HUES6 (cell line): ENCODE measurements around the gene JPT2.
"Not testable (repeated sequence)": the region's sequence is repeated elsewhere in the genome, so short reads cannot be mapped to it uniquely, and the experiment has no call there.

Experiments
- H3K27ac ChIP-seq: 2 replicates; pipeline ENCODE4 v1.7.0; 2013; ENCODE audit warnings: low read depth, mild to moderate bottlenecking, low read length, inconsistent platforms
- H3K27me3 ChIP-seq: 2 replicates; pipeline ENCODE4 v1.6.1; 2013; ENCODE audit warnings: low read length; ENCODE audit not compliant: control insufficient read depth, insufficient read depth
- H3K36me3 ChIP-seq: 2 replicates; pipeline ENCODE4 v1.6.1; 2013; ENCODE audit warnings: low read length; ENCODE audit not compliant: control insufficient read depth, insufficient read depth
- H3K4me1 ChIP-seq: 2 replicates; pipeline ENCODE4 v1.6.1; 2013; ENCODE audit warnings: low read length; ENCODE audit not compliant: control insufficient read depth, insufficient read depth
- H3K4me3 ChIP-seq: 2 replicates; pipeline ENCODE4 v1.5.1; 2013; ENCODE audit warnings: low read depth, low read length
- H3K9ac ChIP-seq: one replicate; pipeline ENCODE4 v1.6.1; 2013; ENCODE audit warnings: mild to moderate bottlenecking, low read length
- H3K9me3 ChIP-seq: 2 replicates; pipeline ENCODE4 v1.6.1; 2013; ENCODE audit warnings: low read depth, low read length; ENCODE audit not compliant: control insufficient read depth, insufficient read depth

JPT2 gene

DNA sequence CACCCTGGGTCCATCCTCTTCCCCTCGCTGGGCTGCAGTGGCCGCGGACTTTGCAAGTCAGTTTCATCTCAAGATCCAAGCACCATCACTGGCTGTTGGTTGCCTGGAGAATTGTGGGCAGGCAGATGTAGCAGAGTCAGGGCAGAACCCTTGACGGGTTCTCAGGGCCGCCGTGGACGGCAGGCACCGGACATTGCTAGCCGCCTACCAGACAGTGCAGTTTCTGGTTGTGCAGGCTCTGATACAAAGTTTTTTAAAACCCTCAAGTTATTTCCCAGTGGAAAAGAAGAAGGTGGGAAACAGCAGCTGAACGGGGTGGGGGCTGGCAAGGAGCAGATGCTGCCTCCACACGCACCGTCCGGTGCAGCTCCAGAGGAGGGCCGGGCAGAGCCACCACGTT is 31.3 kb downstream of the JPT2 start:
- no peak overlapping the region for H3K27ac ChIP-seq
- H3K36me3 ChIP-seq, result no peaks in the 10 kb centered on the region
- peaks cover 30% of the 10 kb centered on the region for H3K4me1 ChIP-seq
- H3K9ac ChIP-seq, result no peak overlapping the region
- no peak overlapping the region for H3K4me3 ChIP-seq
- no peaks in the 10 kb centered on the region for H3K9me3 ChIP-seq
- H3K27me3 ChIP-seq, result no peaks in the 10 kb centered on the region

GRCh38 chr16:1710811-1711507 is 32.9 kb downstream of the JPT2 start:
- Histone ChIP-seq H3K27ac (no peak overlapping the region), H3K36me3 (no peaks in the 10 kb centered on the region), H3K4me3 (no peak overlapping the region), H3K27me3 (no peaks in the 10 kb centered on the region), H3K4me1 (peaks cover 30% of the 10 kb centered on the region), H3K9ac (no peak overlapping the region), H3K9me3 (no peaks in the 10 kb centered on the region)

DNA sequence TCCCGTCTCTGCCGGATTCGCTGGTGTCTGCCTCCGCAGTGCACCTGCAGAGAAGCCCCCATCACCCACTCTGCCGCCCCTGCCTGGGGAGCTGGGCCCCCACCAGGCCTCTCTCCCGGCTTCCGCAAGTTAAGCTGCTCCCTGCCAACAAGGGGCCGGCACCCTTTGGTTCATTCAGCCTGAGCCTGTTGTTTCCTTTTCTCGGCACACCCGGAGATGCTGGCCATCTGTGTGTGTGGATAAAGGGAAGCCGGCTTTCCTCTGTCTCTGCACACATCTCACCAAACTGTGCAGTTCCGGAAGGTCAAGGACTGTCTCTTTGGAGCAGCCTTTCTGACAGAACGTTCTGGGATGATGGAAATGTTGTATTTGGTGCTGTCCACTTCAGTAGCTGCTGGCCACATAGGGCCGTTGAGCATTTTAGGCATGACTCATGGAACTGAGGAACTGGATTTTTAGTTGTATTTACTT is 34.7 kb downstream of the JPT2 start:
- no peaks in the 10 kb centered on the region for H3K9me3 ChIP-seq
- no peak overlapping the region for H3K4me3 ChIP-seq
- no peak overlapping the region for H3K9ac ChIP-seq
- no peaks in the 10 kb centered on the region for H3K36me3 ChIP-seq
- H3K27ac ChIP-seq, result no peak overlapping the region
- H3K4me1 ChIP-seq, result peaks cover 20% of the 10 kb centered on the region
- no peaks in the 10 kb centered on the region for H3K27me3 ChIP-seq

DNA sequence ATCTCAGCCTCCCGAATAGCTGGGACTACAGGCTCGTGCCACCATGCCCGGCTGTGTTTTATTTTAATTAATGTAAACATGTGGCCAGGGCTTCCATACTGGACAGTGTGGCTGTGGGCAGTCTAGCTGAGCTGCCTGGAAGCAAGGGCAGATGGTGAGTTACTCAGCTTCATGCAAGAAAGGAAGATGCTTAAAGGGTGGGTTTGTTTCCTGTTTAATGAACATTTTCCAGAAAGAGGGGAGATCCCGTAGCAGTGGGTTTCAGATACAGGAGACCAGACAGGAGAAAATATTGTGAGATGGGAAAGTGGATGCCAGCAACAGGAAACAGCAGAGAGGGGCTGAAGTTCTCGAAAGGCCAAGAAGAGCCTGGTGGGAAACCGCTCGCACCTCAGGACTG is 35.3 kb downstream of the JPT2 start:
- Histone ChIP-seq H3K36me3 (no peaks in the 10 kb centered on the region), H3K27me3 (no peaks in the 10 kb centered on the region), H3K9ac (no peak overlapping the region), H3K4me3 (no peak overlapping the region), H3K27ac (no peak overlapping the region), H3K4me1 (peaks cover 16% of the 10 kb centered on the region), H3K9me3 (no peaks in the 10 kb centered on the region)

DNA sequence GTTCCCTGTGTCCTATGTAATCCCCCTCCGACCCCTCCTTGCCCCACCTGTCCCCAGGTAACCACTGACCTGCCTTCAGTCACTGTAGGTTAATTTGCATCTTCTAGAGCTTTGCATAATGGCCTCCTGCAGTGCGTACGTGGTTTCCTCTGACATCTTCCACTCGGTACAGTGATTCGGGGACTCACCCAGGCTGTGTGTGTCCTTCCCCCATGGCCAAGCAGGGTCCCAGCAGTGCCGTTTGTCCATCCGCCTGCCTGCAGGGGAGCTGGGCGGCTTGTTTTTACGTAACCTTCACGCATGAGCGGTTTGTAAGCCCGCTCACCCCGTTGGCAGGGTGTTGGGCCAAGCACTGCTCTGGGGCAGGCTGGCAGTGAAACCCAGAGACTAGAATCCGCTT is 35.9 kb downstream of the JPT2 start:
- Histone ChIP-seq H3K9ac (peak overlapping the region; percentile 8), H3K27ac (0 out of 2 replicates have a peak overlapping the region, but pooled peaks have one; percentile 20), H3K27me3 (no peaks in the 10 kb centered on the region), H3K4me1 (peaks cover 16% of the 10 kb centered on the region), H3K4me3 (peak overlapping the region; percentile 11; the same call in 1 of the 2 replicates), H3K9me3 (no peaks in the 10 kb centered on the region), H3K36me3 (no peaks in the 10 kb centered on the region)

DNA sequence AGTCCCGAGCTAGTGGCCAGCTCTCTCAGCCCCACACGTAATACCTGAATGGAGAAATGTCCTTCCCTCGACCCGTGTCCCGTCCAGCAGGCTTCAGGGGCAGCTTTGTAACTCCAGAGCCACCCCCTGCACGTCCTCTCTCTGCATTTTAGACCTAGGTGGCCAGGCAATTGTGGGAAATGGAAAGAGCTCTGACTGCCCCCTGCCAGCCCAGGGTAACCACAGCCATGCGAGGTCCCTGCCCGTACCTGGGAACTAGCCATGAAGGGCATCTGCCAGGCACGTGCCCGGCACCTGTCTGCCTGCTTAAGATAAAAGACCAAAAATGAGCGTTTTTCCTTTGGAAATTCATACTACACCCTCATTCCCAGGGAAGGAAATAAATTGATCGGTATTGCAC is 37.1 kb downstream of the JPT2 start:
- H3K27me3 ChIP-seq, result no peaks in the 10 kb centered on the region
- no peaks in the 10 kb centered on the region for H3K9me3 ChIP-seq
- no peaks in the 10 kb centered on the region for H3K36me3 ChIP-seq
- H3K27ac ChIP-seq, result no peak overlapping the region
- peaks cover 16% of the 10 kb centered on the region for H3K4me1 ChIP-seq
- H3K4me3 ChIP-seq, result no peak overlapping the region
- no peak overlapping the region for H3K9ac ChIP-seq

DNA sequence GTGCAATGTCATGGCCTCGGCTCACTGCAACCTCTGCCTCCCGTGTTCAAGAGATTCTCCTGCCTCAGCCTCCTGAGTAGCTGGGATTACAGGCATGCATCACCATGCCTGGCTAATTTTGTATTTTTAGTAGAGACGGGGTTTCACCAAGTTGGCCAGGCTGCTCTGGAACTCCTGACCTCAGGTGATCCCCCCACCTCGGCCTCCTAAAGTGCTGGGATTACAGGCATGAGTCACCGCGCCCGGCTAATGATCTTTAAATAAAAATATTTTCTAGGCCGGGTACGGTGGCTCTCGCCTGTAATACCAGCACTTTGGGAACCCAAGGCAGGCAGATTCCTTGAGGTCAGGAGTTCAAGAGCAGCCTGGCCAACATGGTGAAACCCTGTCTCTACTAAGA is 40.2 kb downstream of the JPT2 start:
- not testable (repeated sequence) for H3K4me3 ChIP-seq, H3K9me3 ChIP-seq, H3K27me3 ChIP-seq, H3K36me3 ChIP-seq, H3K9ac ChIP-seq, H3K27ac ChIP-seq
- H3K4me1 ChIP-seq, result peaks cover 11% of the 10 kb centered on the region

- not testable (repeated sequence) for H3K27ac ChIP-seq
Observed at GRCh38 chr16:1719559-1720229, 41.6 kb downstream of the JPT2 start.

DNA sequence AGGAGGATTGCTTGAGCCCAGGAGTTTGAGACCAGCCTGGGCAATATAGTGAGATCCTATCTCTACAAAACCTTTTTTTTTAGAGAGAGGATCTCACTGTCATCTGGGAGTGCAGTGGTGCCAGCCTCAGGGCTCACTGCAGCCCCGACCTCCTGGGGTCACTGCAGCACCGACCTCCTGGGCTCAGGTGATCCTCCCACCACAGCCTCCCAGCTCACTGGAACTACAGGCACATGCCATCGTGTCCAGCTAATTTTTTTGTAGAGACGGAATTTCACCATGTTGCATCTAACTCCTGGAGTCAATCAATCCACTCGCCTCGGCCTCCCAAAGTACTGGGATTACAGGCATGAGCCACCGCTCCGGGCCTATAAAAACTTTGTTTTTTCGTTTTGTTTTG is 43.3 kb downstream of the JPT2 start:
- Histone ChIP-seq H3K36me3 (peaks cover 4% of the 10 kb centered on the region), H3K9ac (no peak overlapping the region), H3K27me3 (no peaks in the 10 kb centered on the region), H3K4me3 (no peak overlapping the region), H3K9me3 (no peaks in the 10 kb centered on the region), H3K4me1 (no peaks in the 10 kb centered on the region), H3K27ac (no peak overlapping the region)

More at GRCh38 chr16:1719559-1720229, 41.6 kb downstream of the JPT2 start:
- H3K9ac ChIP-seq, H3K36me3 ChIP-seq, H3K27me3 ChIP-seq, H3K4me1 ChIP-seq, H3K4me3 ChIP-seq, H3K9me3 ChIP-seq: not testable (repeated sequence)

- no peaks in the 10 kb centered on the region for H3K27me3 ChIP-seq
- H3K27ac ChIP-seq, result no peak overlapping the region
- H3K36me3 ChIP-seq, result peaks cover 14% of the 10 kb centered on the region
- no peaks in the 10 kb centered on the region for H3K9me3 ChIP-seq
- H3K9ac ChIP-seq, result no peak overlapping the region
- H3K4me1 ChIP-seq, result no peaks in the 10 kb centered on the region
- H3K4me3 ChIP-seq, result no peak overlapping the region
Observed at GRCh38 chr16:1723450-1724147, 45.5 kb downstream of the JPT2 start.

DNA sequence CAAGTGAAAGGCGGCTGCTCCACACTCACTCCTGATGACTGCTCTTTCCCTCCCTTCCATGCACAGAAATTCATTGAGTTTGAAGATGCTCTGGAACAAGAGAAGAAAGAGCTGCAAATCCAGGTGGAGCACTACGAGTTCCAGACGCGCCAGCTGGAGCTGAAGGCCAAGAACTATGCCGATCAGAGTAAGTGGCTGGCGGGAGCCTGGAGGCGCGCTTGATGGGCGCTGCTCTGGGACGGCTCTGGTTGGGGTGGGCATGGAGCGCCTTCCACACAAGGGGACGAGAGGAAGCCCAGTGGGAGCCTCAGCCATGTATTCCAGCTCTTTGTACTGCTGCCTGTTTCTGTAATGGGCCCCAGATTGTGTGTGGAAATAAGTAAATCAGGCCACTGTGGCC is 46.4 kb downstream of the JPT2 start:
- Histone ChIP-seq H3K4me1 (no peaks in the 10 kb centered on the region), H3K36me3 (peaks cover 21% of the 10 kb centered on the region), H3K9me3 (no peaks in the 10 kb centered on the region), H3K9ac (no peak overlapping the region), H3K4me3 (no peak overlapping the region), H3K27me3 (no peaks in the 10 kb centered on the region), H3K27ac (no peak overlapping the region)
